Right ventricle myocardium inferior (tissue), 1 donor: Measurements from ENCODE around the gene TMEM223. TPM values are rescaled to one million over a fixed set of nuclear protein-coding genes. Genes with fewer than 3 reads are reported as not detected.
"Not testable (repeated sequence)": the region's sequence is repeated elsewhere in the genome, so short reads cannot be mapped to it uniquely, and the experiment has no call there.

Experiments used
- ATAC-seq: fragments of 200-7000 bp; cut with Tn5 transposase; one replicate; pipeline ENCODE4 v1.9.1; 2020; ENCODE audit warnings: mild to moderate bottlenecking, moderate library complexity
- DNase-seq: peaks from one replicate; pipeline ENCODE4 v3.0.0; 2021; ENCODE audit errors: missing footprints
- intact Hi-C: fragments of 100-400 bp; cut with DNase I; formaldehyde crosslinking; loops from one replicate; pipeline ENCODE4 v1.11.0; 2022
- long read RNA-seq: library from polyadenylated mRNA; unstranded; transcript quantifications from one replicate; pipeline ENCODE4 v2.0.0, GENCODE V29; 2021
- total RNA-seq: library from RNA; stranded (reverse); fragmentation: NEBNext Ultra II Directional; extraction: Animal tissue kit (Norgen Biotek cat#: 25700); gene quantifications from one replicate; pipeline ENCODE4 v1.2.1, GENCODE V29; 2021
- donor health status: DM: no; HTN: yes; CAD: no; lungs with severe emphysema.

The TMEM223 gene, protein sequence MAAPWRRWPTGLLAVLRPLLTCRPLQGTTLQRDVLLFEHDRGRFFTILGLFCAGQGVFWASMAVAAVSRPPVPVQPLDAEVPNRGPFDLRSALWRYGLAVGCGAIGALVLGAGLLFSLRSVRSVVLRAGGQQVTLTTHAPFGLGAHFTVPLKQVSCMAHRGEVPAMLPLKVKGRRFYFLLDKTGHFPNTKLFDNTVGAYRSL
- total RNA-seq = 18.0 TPM
- long read RNA-seq, transcript TMEM223-201 (2 exons, 1,288 nt) = major isoform, 14 of 18 reads
- long read RNA-seq, partial matches to known transcripts = 0 of 18 reads
- long read RNA-seq, other reads (novel, unspliced or antisense) = 3 of 18 reads

DNA sequence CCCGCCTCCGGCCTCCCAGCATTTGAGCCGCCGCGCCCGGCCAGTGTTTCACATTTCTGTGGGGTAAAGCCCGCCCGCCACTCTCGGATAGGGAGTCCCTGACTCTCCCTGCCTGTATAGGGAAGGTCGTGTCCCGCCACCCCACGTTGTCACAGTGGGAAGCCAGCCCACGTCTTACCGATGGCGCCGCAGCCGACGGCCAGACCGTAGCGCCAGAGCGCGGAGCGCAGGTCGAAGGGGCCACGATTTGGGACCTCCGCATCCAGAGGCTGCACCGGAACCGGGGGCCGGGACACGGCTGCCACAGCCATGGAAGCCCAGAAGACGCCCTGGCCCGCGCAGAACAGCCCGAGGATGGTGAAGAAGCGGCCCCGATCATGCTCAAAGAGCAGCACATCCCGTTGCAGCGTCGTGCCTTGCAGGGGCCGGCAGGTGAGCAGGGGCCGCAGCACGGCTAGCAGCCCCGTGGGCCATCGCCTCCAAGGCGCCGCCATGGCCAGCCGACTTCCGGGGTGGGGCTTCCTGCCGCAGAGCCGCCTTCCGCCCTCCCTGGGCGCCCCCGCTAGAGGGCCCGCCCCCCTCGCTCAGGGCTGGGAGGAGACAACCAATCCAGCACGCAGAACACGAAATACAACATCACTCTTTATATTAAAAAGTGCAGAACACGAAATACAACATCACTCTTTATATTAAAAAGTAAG is at the start of gene TMEM223:
TMEM223 (minus strand) TSS at position 506 of the 701 bp plus-strand sequence; CDS start at position 494, 12 bp downstream.
- intact Hi-C loops = no loop called here
- ATAC-seq (peak; percentile 89), DNase-seq (peak; percentile 95)

DNA sequence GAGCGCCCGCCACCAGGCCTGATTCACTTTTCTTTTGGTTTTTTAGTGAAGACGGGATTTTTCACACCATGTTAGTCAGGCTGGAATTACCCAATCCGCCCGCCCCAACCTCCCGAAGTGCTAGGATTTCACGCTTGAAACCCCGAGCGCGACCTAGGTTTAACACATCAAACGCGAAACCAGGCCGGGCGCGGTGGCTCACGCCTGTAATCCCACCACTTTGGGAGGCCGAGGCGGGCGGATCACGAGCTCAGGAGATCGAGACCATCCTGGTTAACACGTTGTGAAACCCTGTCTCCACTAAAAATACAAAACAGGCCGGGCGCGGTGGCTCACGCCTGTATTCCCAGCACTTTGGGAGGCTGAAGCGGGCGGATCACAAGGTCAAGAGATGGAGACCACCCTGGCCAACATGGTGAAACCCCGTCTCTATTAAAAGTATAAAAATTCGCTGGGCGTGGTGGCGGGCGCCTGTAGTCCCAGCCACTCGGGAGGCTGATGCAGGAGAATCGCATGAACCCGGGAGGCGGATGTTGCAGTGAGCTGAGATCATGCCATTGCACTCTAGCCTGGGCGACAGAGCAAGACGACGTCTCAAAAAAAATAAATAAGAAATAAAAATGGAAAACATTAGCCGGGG is 49.0 kb upstream of the TMEM223 start:
- not testable (repeated sequence) for ATAC-seq
- peak; percentile 87 for DNase-seq
- intact Hi-C loops = loop anchor here (2.0 to 5.0 kb wide), 4 partner anchors 36 to 294 kb away; partner anchors contain the start of genes AHNAK, NXF1 and TMEM179B

DNA sequence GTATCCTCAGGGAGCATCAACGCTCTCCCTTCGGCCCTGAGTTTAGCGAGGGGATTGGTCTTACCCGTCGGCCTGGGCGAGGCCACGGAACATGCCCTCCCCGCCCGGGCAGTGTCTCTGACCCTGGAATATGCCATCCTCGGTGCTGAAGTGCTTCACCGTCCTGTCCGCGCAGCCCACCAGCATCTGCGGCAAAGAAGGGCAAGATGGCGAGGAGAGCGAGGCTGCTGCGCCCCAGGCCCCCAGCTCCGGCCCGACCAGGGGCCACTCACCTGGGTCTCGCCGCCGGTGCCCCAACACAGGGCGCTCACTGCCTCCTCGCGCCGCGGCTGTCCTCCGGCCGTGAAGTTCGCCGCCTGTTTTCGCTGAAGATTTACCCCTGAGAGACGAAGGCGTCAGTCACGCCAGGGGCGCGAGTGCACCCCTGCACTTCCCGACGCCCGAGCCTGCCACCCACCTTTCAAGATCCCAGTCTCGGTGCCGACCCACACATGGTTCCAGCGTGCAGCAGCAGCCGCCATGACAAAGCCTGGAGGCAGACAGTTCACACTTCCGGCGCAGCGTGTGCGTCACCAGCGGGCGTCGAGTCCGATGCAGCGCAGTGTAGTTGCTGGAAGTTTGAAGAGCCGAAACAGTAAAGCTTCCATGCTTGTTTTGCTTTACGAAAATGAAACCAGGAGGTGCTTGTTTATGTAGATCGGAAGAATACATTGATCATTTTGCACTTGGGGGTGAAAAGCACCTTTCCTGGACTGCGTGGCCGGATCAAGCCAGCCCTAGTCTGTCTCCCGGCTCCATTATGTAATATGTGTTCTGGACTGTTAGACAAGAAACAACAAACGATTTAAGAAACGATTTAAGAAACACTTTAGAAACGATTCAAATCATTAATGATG is 47.5 kb upstream of the TMEM223 start, which contains the start of gene WDR74:
WDR74 (minus strand) TSS at position 541 of the 896 bp plus-strand sequence; CDS start at position 521, 20 bp downstream.
- DNase-seq = peak; percentile 98
- intact Hi-C loops = no loop called here
- peak; percentile 77 for ATAC-seq

DNA sequence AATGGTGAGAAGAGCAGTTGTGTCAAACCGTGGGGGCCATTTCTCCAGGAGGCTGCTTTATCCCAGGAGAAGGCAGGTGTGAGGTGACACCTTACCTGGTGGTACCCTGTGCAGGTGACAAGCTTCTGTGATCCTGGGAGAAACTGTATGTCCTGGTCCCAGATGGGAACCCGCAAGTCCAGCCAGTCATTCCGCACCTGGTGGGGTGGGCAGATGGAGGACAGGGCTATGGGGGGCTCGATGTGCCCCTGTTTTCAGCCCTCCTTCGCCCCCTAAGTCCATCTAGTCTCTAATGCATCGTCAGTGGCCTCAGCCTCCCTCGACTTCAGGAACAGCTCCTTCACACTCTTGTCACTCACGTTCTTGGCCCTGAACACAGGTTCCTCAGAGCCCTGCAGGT is 43.5 kb upstream of the TMEM223 start:
- intact Hi-C loops = no loop called here
- ATAC-seq (no peak), DNase-seq (no peak)

DNA sequence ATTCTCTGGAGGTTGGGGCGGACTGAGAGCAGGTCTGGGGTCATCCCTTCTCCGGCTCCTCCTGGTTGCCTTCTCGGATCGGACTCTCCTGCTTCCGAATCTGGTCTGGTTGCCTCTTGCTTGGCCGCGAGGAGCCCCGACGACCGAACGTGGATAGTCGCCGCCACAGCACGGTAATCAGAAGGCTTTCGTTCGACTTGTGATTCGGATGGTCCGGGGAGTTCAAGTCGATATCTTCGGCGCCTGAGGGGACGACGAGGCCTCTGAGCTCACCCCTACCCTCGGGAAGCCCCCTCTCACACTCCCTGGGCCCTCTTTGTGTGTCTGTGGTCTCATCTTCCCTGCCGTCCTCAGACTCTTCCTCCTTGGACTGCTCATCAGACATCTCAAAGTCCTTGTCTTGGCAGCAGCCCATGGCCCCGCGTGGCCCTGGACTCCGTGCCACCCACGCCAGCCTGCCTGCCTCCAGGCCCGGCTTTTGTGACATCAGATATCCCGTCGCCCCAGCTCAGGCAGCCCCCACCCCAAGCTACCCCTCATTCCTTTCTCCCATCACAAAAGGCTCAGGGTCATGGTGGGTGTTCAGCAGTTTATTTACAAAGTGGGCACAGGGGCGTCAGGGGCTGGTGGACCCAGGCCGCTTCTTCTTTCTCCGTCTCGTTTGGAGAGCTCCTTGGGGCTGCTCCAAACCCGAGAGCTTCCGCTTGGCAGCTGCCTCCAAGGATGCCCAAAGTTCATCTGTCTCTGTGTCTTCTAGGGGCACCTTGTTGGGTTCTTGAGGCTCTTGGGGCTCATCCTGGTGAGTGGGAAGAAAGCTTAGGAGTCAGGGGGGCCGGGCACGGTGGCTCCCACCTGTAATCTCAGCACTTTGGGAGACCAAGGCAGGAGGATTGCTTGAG is 40.8 kb upstream of the TMEM223 start, which contains the start of gene TEX54:
TEX54 (minus strand) TSS at position 506 of the 899 bp plus-strand sequence.
- DNase-seq (no peak), ATAC-seq (peak; percentile 4)
- intact Hi-C loops = loop anchor here (5.0 kb wide), 2 partner anchors 45 to 105 kb away; partner anchors contain the start of genes HNRNPUL2, TMEM179B and TTC9C

DNA sequence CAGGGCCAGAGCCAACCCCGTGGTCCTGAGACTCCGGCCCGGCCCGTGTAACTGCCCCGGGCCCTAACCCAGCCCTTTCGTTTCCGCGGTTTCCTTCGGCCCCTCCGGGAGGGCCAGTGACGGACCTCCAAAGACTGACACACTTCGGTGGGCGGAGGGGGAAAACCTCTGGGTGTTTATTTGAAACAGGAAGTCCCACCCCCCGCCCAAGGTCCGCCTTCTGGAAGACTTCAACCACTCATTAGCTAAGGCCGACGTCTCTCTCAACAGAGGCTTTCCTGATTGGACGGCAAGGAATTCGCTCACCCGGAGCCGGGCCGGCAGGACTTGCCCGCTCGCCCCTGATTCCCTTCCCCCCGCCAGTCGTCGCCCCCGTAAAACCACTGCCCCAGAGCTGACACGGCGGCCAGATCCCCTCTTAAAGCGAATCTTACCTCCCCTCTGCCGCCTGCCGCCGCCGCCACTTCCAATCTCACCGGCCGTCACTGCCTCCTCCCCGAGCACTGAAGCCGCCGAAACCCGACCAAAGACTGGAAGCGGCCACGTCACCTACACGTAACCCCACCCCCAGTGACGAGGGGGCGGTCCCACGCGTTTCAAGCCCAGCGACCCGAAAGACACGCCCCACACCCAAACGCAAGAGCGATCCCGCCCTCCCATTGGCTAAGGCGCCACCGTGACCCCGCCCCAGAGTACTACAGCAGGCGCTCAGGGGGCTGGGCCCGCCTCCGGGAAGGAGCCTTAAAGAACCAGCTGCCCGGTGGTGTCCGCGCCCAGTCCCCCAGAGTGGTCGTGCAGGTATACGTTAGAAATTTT is 39.9 kb upstream of the TMEM223 start, which contains the start of gene STX5:
STX5 (minus strand) TSS at position 532 of the 816 bp plus-strand sequence. CDS start 808 bp downstream, outside the sequence.
- DNase-seq = peak; percentile 100
- ATAC-seq = peak; percentile 99
- intact Hi-C loops = loop anchor here (5.0 kb wide), 2 partner anchors 44 to 104 kb away; partner anchors contain the start of genes HNRNPUL2, TMEM179B and TTC9C

DNA sequence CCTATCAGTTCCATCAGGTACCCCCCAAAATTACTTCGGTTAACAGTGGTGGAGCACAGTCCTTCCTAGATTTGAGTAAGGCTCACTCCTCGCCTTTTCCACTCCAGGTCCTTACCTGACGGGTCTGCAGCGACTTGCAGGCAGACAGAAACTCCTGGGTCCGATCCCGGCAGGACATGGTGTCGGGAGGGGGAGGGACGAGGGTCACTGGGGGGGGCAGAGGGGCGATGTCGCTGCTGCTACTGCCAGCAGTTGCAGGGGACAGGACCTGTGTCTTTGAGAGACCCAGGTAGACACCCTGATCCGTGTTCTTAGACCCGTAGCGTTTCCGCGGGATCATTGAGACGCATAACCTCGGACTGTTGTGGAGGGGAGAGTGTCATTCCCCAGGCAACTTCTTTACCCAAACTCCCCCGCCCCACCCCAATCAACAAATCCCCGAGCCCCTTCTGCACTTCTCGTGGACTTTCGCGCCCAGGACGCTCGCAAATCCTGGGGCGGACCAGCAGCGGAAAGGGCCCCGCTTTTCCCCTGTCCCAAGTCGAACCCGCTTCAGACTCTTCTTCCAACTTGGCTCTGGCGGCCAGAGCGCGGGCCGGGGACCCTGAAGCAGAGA is 39.2 kb upstream of the TMEM223 start:
- intact Hi-C loops = loop anchor here (5.0 kb wide), 2 partner anchors 44 to 104 kb away; partner anchors contain the start of genes HNRNPUL2, TMEM179B and TTC9C
- no peak for DNase-seq
- ATAC-seq = no peak

DNA sequence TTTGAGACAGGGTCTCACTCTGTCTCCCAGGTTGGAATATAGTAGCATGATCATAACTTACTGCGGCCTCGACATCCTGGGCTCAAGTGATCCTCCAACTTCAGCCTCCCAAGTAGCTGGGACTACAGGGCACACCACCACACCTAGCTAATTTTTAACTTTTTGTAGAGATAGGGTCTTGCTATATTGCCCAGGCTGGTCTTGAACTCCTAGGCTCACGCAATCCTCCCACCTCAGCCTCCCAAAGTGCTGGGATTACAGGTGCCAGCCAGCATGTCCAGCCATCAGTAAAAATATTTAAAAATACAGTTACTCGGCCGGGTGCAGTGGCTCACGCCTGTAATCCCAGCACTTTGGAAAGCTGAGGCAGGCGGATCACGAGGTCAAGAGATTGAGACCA is 36.3 kb upstream of the TMEM223 start:
- intact Hi-C loops, ATAC-seq, DNase-seq: not testable (repeated sequence)

DNA sequence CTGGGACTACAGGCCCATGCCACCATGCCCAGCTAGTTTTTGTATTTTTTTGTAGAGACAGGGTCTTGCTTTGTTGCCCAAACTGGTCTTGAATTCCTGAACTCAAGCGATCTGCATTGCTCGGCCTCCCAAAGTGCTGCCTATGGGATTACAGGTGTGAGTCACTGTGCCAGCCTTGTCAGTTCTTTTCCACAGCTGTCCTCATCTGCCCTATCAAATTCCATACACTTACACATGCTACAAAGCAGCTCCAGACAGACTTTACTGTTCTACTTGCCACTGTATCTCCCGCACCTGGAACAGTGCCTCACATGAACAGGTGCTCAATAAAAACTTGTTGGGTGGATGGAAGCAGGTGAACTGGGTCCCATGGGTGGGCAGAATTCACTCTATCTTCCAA is 31.9 kb upstream of the TMEM223 start:
- intact Hi-C loops = no loop called here
- DNase-seq (no peak), ATAC-seq (no peak)

DNA sequence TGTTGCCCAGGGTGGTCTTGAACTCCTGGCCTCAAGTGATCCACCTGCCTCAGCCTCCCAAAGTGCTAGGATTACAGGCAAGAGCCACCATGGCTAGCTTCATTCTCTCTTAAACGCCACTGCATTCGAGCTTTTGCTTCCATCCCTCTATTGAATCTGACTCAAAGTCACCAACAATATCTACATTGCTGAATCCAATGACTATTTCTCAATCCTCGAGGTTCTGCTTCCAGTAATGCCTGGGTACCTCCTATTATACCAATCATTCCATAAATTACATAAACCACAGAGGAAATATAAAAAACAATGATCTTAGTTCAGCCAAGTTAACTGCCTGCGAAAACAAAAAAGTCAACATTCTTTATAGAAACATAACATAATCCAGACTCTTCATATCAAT is 25.3 kb upstream of the TMEM223 start:
- intact Hi-C loops = no loop called here
- ATAC-seq (no peak), DNase-seq (no peak)

DNA sequence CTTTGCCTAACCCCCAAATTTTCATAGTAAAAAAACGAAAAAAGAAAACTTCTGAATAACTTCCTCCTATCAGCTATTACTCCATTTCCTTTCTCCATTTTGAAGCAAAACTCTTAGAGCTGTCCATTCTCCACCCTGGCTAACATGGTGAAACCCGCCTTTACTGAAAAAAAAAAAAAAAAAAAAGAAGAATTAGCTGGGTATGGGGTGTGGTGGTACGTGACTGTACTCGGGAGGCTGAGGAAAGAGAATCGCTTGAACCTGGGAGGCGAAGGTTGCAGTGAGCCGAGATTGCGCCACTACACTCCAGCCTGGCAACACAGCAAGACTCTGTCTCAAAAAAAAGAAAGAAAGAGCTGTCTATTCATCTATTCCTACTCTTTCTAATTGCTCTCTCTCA is 24.8 kb upstream of the TMEM223 start:
- intact Hi-C loops = no loop called here
- DNase-seq (no peak), ATAC-seq (peak; percentile 52)

DNA sequence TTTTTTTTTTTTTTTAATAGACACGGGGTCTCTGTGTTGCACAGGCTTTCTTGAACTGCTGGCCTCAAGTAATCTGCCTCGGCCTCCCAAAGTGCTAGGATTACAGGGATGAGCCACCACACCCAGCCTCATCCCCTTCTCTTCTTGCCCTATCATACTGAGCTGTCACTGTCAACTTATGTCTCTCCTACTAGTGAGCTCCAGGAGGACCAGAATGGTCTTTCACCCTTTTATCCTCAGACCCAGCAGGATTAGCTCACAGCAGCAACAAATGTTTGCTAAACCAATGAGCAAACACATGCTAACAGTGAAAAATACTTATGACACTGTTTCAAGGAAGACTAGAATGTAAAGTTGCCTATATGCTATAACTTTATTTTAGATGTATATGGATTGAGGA is 19.9 kb upstream of the TMEM223 start:
- DNase-seq (no peak), ATAC-seq (no peak)
- intact Hi-C loops = no loop called here

DNA sequence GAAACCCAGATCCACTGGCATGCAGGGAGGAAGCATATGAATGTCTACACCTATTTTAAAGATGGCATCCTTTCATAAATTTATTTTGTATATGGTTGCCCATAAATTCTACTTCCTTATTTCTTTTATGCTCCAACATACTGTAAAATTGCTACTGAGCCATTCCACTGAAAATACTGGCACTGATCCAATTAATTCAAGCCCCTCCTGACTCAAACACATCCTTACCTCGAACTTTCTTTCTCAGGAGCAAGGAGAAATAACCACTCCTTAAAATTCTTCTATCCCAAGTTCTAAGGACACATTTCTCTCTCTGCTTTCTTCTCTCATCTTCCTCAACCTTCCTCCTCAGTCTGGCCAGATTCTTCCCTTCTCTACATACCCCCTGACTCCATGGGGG is 18.9 kb upstream of the TMEM223 start:
- DNase-seq (no peak), ATAC-seq (no peak)
- intact Hi-C loops = no loop called here

DNA sequence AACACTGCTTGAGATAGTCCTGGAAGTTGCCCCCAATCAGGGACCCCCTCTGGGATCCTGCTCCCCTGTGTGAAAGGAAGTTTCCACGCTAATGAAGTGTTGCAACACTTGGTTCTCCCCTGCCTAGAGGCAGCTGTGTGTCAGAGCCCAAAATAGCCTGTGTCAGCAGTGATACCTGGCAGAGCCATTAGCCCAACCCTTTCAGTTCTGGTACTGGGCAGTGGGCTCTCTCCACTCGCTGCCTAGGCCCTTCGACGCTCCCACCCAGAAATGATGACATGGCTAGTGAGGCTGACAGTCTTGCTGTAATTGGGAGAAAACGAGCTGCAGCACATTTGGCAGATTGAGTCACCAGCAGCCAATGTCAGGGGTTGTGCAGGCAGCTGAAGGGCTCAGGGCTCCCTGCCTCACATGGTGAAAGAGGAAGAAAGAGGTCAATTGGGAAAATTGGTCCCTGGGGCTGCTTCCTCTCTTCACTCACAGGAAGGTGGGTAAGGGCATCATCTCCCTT is 14.9 kb upstream of the TMEM223 start:
- ATAC-seq = peak; percentile 57
- intact Hi-C loops = no loop called here
- no peak for DNase-seq

DNA sequence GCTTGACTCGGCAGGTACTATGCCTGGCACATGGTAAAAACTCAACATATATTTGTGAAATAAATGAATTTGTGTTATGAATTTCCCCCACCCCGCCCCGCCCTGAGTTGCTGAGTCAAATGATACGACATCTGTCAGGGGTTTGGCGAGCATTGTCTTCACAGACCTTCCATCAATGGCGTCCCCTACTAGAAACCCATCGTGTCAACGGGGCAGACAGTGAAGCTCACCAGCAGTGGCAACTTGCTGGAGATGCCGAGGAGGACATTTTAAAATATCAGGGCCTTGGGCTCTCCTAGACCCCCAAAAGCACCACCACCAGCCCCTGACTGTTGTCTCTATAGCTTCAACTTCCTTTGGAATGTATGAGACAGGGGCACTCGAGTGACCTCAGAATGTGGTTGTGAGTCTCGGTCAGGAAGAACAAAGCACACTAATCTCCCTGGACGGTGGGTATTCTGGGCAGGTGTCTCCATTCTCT is 14.2 kb upstream of the TMEM223 start:
- ATAC-seq (no peak), DNase-seq (no peak)
- intact Hi-C loops = loop anchor here (2.0 kb wide), 1 partner anchor 35 kb away; no protein-coding TSS in a partner anchor
